Endothelial cell of umbilical vein (primary cell): Measurements from ENCODE around the gene EIF1B. TPM values are rescaled to one million over a fixed set of nuclear protein-coding genes. Genes with fewer than 3 reads are reported as not detected.

ENCODE experiments used
- BruUV-seq: library from RNA; stranded (reverse); fragments of 400-500 nt; replicated peaks from 2 replicates; lab custom pipeline; 2021; lab: Mats Ljungman, UMichigan
- CTCF ChIA-PET: fragments of 300-600, 350-600 bp; sonication (Branson Sonifier 250); formaldehyde crosslinking; loops from one replicate; lab custom pipeline; 2021; ENCODE audit warnings: antibody characterized with exemption, inconsistent platforms; lab: Charles Lee
- POLR2A ChIA-PET: fragments of 300-600, 350-600 bp; sonication (Branson Sonifier 250); formaldehyde crosslinking; loops from one replicate; lab custom pipeline; 2021; ENCODE audit warnings: antibody characterized with exemption, inconsistent platforms; lab: Charles Lee
- DNase-seq: peaks from one replicate; pipeline ENCODE4 v3.0.0-alpha.2; 2011; ENCODE audit warnings: low read depth, low spot score
- FAIRE-seq: peaks from 2 replicates; lab custom pipeline; 2011; peaks lifted over from hg19 to GRCh38; lab: Jason Lieb, UNC
- H2AFZ ChIP-seq: 2 replicates; pipeline ENCODE4 v1.6.0; 2012; ENCODE audit warnings: low read depth, low read length, control low read depth, inconsistent platforms
- H3K27ac ChIP-seq: 2 replicates; pipeline ENCODE4 v1.5.1; 2011; ENCODE audit warnings: low read depth, mild to moderate bottlenecking, control low read depth, low read length, moderate library complexity; ENCODE audit not compliant: insufficient read depth
- H3K27me3 ChIP-seq, 2 experiments: 2 replicates each; pipeline versions ENCODE4 v1.6.0 to v1.6.1; 2011; ENCODE audit warnings: low read length in 2 of 2, mixed read lengths in 1 of 2; ENCODE audit not compliant: control insufficient read depth in 2 of 2, insufficient read depth in 2 of 2
- H3K36me3 ChIP-seq, 2 experiments: 2 replicates in 1 of 2; 3 replicates in 1 of 2; pipeline ENCODE4 v1.5.1; 2011; ENCODE audit warnings: low read length in 2 of 2, mild to moderate bottlenecking in 1 of 2, moderate library complexity in 1 of 2; ENCODE audit not compliant: control insufficient read depth in 2 of 2, insufficient read depth in 2 of 2; ENCODE audit errors: extremely low read depth in 1 of 2
- H3K4me1 ChIP-seq: 3 replicates; pipeline ENCODE4 v1.5.1; 2011; ENCODE audit warnings: mild to moderate bottlenecking, low read length; ENCODE audit not compliant: control insufficient read depth, insufficient read depth; ENCODE audit errors: extremely low read depth
- H3K4me2 ChIP-seq: 2 replicates; pipeline ENCODE4 v1.6.1; 2011; ENCODE audit warnings: low read length, control low read depth, mixed read lengths; ENCODE audit not compliant: insufficient read depth
- H3K4me3 ChIP-seq, 3 experiments: fragments of 200-600 bp in 1 of 3; sonication (generic), shearing (Covaris generic) in 1 of 3; replicated peaks in 1 of 3; 2 replicates each; pipeline ENCODE4 v1.5.1; 2011 to 2016; ENCODE audit warnings: control low read depth in 3 of 3, low read length in 3 of 3, mild to moderate bottlenecking in 2 of 3, inconsistent platforms in 1 of 3, low read depth in 1 of 3, moderate library complexity in 1 of 3; ENCODE audit not compliant: insufficient read depth in 1 of 3
- H3K79me2 ChIP-seq: 2 replicates; pipeline ENCODE4 v1.6.0; 2012; ENCODE audit warnings: low read length, inconsistent platforms; ENCODE audit not compliant: control insufficient read depth, insufficient read depth
- H3K9ac ChIP-seq: replicated peaks from 2 replicates; pipeline ENCODE3; 2011; ENCODE audit warnings: low read length, control low read depth; ENCODE audit not compliant: insufficient read depth; ENCODE audit errors: extremely low read depth
- H3K9me1 ChIP-seq: replicated peaks from 3 replicates; pipeline ENCODE4 v1.6.0; 2011; ENCODE audit warnings: mild to moderate bottlenecking, low read length; ENCODE audit not compliant: control insufficient read depth, insufficient read depth; ENCODE audit errors: extremely low read depth
- H3K9me3 ChIP-seq: replicated peaks from 2 replicates; pipeline ENCODE4 v1.5.1; 2012; ENCODE audit warnings: low read length, inconsistent platforms; ENCODE audit not compliant: control insufficient read depth, insufficient read depth
- H4K20me1 ChIP-seq: replicated peaks from 2 replicates; pipeline ENCODE3; 2011; ENCODE audit warnings: mild to moderate bottlenecking, low read length; ENCODE audit not compliant: control insufficient read depth, insufficient read depth; ENCODE audit errors: extremely low read depth
- EZH2 ChIP-seq: IDR thresholded peaks from 2 replicates; pipeline ENCODE4 v1.6.1; 2012; ENCODE audit warnings: borderline replicate concordance, low read depth, mild to moderate bottlenecking, moderate library complexity, low read length, inconsistent platforms; ENCODE audit not compliant: severe bottlenecking
- FOS ChIP-seq: IDR thresholded peaks from 2 replicates; pipeline ENCODE4 v1.6.1; 2011; ENCODE audit warnings: mild to moderate bottlenecking, low read length, moderate library complexity, borderline replicate concordance; ENCODE audit not compliant: insufficient read depth
- GATA2 ChIP-seq: IDR thresholded peaks from 2 replicates; pipeline ENCODE4 v1.7.0; 2011; ENCODE audit warnings: low read depth, mild to moderate bottlenecking, moderate library complexity, mixed read lengths, low read length; ENCODE audit not compliant: insufficient read length, insufficient read depth
- JUN ChIP-seq: IDR thresholded peaks from 2 replicates; pipeline ENCODE4 v1.6.1; 2011; ENCODE audit warnings: borderline replicate concordance, low read depth; ENCODE audit not compliant: insufficient read length, insufficient read depth
- MYC ChIP-seq: IDR thresholded peaks from one replicate; pipeline ENCODE4 v1.6.1; 2011; ENCODE audit warnings: mild to moderate bottlenecking, low read depth, low read length
- POLR2A ChIP-seq: IDR thresholded peaks from 2 replicates; pipeline ENCODE4 v1.6.1; 2012; ENCODE audit warnings: low read depth, mild to moderate bottlenecking, control low read depth, low read length
- POLR2AphosphoS5 ChIP-seq: IDR thresholded peaks from 2 replicates; pipeline ENCODE4 v1.6.1; 2012; ENCODE audit warnings: low read depth, mild to moderate bottlenecking, control low read depth, low read length, moderate library complexity; ENCODE audit not compliant: insufficient read depth
- dilution Hi-C: fragments of 300-500 bp; cut with MboI; formaldehyde crosslinking; loops from one replicate; pipeline ENCODE4 v1.15.0; 2019; ENCODE audit warnings: low sequenced_read_pairs; ENCODE audit not compliant: extremely low pct_ligation_motif_present
- intact Hi-C: fragments of 100-400 bp; cut with micrococcal nuclease; formaldehyde crosslinking; loops from one replicate; pipeline ENCODE4 v1.10.0; 2022
- polyA plus RNA-seq, 4 experiments: library from polyadenylated mRNA; depleted of rRNA in 3 of 4; stranded (reverse) in 3 of 4; unstranded in 1 of 4; fragments of >200 nt; gene quantifications; 2 replicates each; pipeline versions ENCODE4 v1.2.1 to v1.2.3, GENCODE V29; 2011 to 2012; ENCODE audit warnings: missing spikeins in 1 of 4
- total RNA-seq: library from RNA; stranded (reverse); gene quantifications from 2 replicates; pipeline ENCODE4 v1.2.3, GENCODE V29; 2021
- TF ChIP-seq, protein P1 (sequence below): IDR thresholded peaks from 2 replicates; pipeline ENCODE4 v1.6.1; 2011; ENCODE audit not compliant: insufficient read depth, insufficient read length
- TF ChIP-seq, protein P2 (sequence below), 2 donors: IDR thresholded peaks; 1 replicate in 1 of 2; 2 replicates in 1 of 2; pipeline ENCODE4 v1.5.1; 2011; ENCODE audit warnings: low read length in 2 of 2, mild to moderate bottlenecking in 2 of 2, moderate library complexity in 2 of 2, control low read depth in 1 of 2, inconsistent platforms in 1 of 2, low read depth in 1 of 2; ENCODE audit not compliant: insufficient read depth in 1 of 2; ENCODE audit errors: extremely low read depth in 1 of 2

EIF1B gene
- total and polyA plus RNA-seq, 2 donors (not counting 3 experiments of a cell fraction or from before 2014, with no cell fraction given), result 17.8 to 46.0 TPM

DNA sequence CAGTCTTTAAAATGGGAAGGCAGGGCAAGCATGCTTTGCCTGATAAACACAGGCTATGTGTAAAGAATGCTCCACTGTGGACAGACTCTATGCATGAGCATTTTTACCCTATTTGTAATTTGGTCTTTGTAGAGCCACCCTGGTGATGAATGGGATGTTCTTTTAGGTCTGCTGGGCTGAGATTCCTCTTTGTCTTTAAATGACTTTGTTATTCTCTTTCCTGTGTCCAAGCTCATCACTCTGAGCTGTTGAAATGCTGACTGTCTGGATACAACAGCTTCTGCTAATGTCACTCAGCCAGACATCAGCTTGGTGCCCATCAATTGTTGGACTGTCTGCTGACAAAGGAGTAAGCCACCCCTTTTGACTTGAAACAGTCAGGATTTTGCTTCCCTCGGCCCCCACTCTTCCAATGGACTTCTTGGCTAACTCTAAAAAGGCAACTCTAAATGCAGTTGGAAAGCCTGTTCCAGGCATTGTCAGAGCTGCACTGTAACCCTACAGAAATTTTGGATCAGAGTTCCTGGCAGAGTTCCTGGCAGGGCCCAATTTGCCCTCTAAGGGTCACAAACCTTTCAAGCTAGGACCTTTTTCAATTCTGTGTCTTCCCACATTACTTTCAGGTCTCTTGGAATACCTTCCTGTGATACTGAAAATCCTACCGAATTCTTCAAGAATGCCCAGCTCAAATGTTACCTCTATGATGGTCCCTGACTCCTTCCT is 40.5 kb upstream of the EIF1B start:
- no peak overlapping the region for H3K4me3 ChIP-seq
- no peaks in the 10 kb centered on the region for H3K9me3 ChIP-seq
- CTCF ChIA-PET, result interaction anchor here (0.9 kb wide), 2 partner anchors 22 to 40 kb away, joined by 3 read pairs; partner anchors contain the start of gene EIF1B
- no peaks in the 10 kb centered on the region for H4K20me1 ChIP-seq
- no peak for TF ChIP-seq EZH2
- TF ChIP-seq, protein P1, sequence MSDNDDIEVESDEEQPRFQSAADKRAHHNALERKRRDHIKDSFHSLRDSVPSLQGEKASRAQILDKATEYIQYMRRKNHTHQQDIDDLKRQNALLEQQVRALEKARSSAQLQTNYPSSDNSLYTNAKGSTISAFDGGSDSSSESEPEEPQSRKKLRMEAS, result no peak
- no peak for TF ChIP-seq POLR2A
- TF ChIP-seq, protein P2, sequence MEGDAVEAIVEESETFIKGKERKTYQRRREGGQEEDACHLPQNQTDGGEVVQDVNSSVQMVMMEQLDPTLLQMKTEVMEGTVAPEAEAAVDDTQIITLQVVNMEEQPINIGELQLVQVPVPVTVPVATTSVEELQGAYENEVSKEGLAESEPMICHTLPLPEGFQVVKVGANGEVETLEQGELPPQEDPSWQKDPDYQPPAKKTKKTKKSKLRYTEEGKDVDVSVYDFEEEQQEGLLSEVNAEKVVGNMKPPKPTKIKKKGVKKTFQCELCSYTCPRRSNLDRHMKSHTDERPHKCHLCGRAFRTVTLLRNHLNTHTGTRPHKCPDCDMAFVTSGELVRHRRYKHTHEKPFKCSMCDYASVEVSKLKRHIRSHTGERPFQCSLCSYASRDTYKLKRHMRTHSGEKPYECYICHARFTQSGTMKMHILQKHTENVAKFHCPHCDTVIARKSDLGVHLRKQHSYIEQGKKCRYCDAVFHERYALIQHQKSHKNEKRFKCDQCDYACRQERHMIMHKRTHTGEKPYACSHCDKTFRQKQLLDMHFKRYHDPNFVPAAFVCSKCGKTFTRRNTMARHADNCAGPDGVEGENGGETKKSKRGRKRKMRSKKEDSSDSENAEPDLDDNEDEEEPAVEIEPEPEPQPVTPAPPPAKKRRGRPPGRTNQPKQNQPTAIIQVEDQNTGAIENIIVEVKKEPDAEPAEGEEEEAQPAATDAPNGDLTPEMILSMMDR (IDR thresholded peaks at IDR 0.05; ENCODE audit: extremely low read depth in 1 of 2, insufficient read depth in 1 of 2, low read depth in 1 of 2, low read length in 2 of 2), result no peak
- TF ChIP-seq MYC, result no peak
- no peak for TF ChIP-seq POLR2AphosphoS5
- no peak for TF ChIP-seq JUN
- no peak for TF ChIP-seq GATA2
- TF ChIP-seq FOS, result no peak
- FAIRE-seq, result no peak
- POLR2A ChIA-PET, result no interaction called here
- H3K4me2 ChIP-seq, result no peak overlapping the region
- H3K4me1 ChIP-seq, result no peaks in the 10 kb centered on the region
- BruUV-seq, result no TSS peak
- no peaks in the 10 kb centered on the region for H3K27me3 ChIP-seq
- H3K36me3 ChIP-seq, result no peaks in the 10 kb centered on the region
- H3K9me1 ChIP-seq, result no peaks in the 10 kb centered on the region
- dilution Hi-C loops (no loop called here), intact Hi-C loops (no loop called here)
- no peak overlapping the region for H3K27ac ChIP-seq
- no peaks in the 10 kb centered on the region for H3K79me2 ChIP-seq
- no peak overlapping the region for H2AFZ ChIP-seq
- H3K9ac ChIP-seq, result no peak overlapping the region
- DNase-seq, result no peak
